IMR-90 (cell line): ENCODE measurements around the gene LCA5L. TPM values are rescaled to one million over a fixed set of nuclear protein-coding genes. Genes with fewer than 3 reads are reported as not detected.

Source experiments
- ATAC-seq: fragments of 200-7000 bp; cut with Tn5 transposase; 2 replicates; pipeline ENCODE4 v1.9.1; 2020; ENCODE audit warnings: low read depth, mild to moderate bottlenecking, moderate library complexity
- BruUV-seq: library from RNA; stranded (reverse); fragments of 400-500 nt; replicated peaks from 2 replicates; lab custom pipeline; 2021; lab: Mats Ljungman, UMichigan
- CTCF ChIA-PET: fragments of 300-600 bp; formaldehyde crosslinking; extraction: SDS; loops from one replicate; lab custom pipeline; 2021; ENCODE audit warnings: antibody characterized with exemption; lab: Yijun Ruan, JAX
- POLR2A ChIA-PET: fragments of 300-600 bp; sonication (Branson Sonifier 250); formaldehyde crosslinking; loops from one replicate; lab custom pipeline; 2022; ENCODE audit warnings: antibody characterized with exemption; ENCODE audit not compliant: unreplicated experiment; lab: Charles Lee
- DNase-seq: peaks from one replicate; pipeline ENCODE4 v3.0.0; 2013
- H2AFZ ChIP-seq: replicated peaks from 2 replicates; pipeline ENCODE3; 2013; ENCODE audit warnings: low read length, mild to moderate bottlenecking; ENCODE audit not compliant: poor library complexity
- H2AK5ac ChIP-seq: 2 replicates; pipeline ENCODE4 v1.6.1; 2013; ENCODE audit warnings: low read depth, low read length, inconsistent platforms
- H2AK9ac ChIP-seq: replicated peaks from 2 replicates; pipeline ENCODE3; 2013; ENCODE audit warnings: mild to moderate bottlenecking, low read depth, low read length, moderate library complexity; ENCODE audit not compliant: poor library complexity
- H2BK120ac ChIP-seq: 2 replicates; pipeline ENCODE4 v1.6.1; 2013; ENCODE audit warnings: low read depth, low read length, inconsistent platforms
- H2BK15ac ChIP-seq: 3 replicates; pipeline ENCODE4 v1.6.1; 2013; ENCODE audit warnings: low read depth, low read length, inconsistent platforms
- H2BK20ac ChIP-seq: 2 replicates; pipeline ENCODE4 v1.6.1; 2013; ENCODE audit warnings: low read depth, mild to moderate bottlenecking, inconsistent platforms, low read length, moderate library complexity
- H2BK5ac ChIP-seq: 2 replicates; pipeline ENCODE4 v1.6.1; 2013; ENCODE audit warnings: mild to moderate bottlenecking, low read depth, low read length, inconsistent platforms; ENCODE audit not compliant: poor library complexity, severe bottlenecking
- H3K14ac ChIP-seq: replicated peaks from 2 replicates; pipeline ENCODE4 v1.6.1; 2013; ENCODE audit warnings: low read depth, low read length, inconsistent platforms
- H3K18ac ChIP-seq: 2 replicates; pipeline ENCODE4 v1.6.1; 2013; ENCODE audit warnings: low read depth, low read length, control low read depth
- H3K23ac ChIP-seq: 2 replicates; pipeline ENCODE4 v1.6.1; 2013; ENCODE audit warnings: low read depth, low read length, inconsistent platforms
- H3K27ac ChIP-seq: 2 replicates; pipeline ENCODE4 v1.5.1; 2013; ENCODE audit warnings: mild to moderate bottlenecking, control low read depth, low read length; ENCODE audit not compliant: insufficient read depth
- H3K27me3 ChIP-seq: 2 replicates; pipeline ENCODE4 v1.6.1; 2013; ENCODE audit warnings: low read length; ENCODE audit not compliant: control insufficient read depth, insufficient read depth
- H3K36me3 ChIP-seq: 2 replicates; pipeline ENCODE4 v1.6.1; 2013; ENCODE audit warnings: low read length, mixed read lengths; ENCODE audit not compliant: control insufficient read depth, insufficient read depth
- H3K4ac ChIP-seq: 2 replicates; pipeline ENCODE4 v1.6.1; 2013; ENCODE audit warnings: low read depth, low read length, inconsistent platforms
- H3K4me1 ChIP-seq: 2 replicates; pipeline ENCODE4 v1.6.1; 2013; ENCODE audit warnings: low read length, mixed read lengths; ENCODE audit not compliant: control insufficient read depth, insufficient read depth
- H3K4me2 ChIP-seq: 2 replicates; pipeline ENCODE4 v1.6.1; 2013; ENCODE audit warnings: low read depth, mild to moderate bottlenecking, control low read depth, low read length, moderate library complexity
- H3K4me3 ChIP-seq: 2 replicates; pipeline ENCODE4 v1.5.1; 2013; ENCODE audit warnings: low read depth, mild to moderate bottlenecking, control low read depth, low read length, moderate library complexity; ENCODE audit not compliant: insufficient read depth
- H3K56ac ChIP-seq: 2 replicates; pipeline ENCODE4 v1.6.1; 2013; ENCODE audit warnings: low read length, inconsistent platforms; ENCODE audit not compliant: insufficient read depth; ENCODE audit errors: extremely low read depth
- H3K79me1 ChIP-seq, 2 experiments: 2 replicates each; pipeline ENCODE4 v1.6.1; 2013; ENCODE audit warnings: low read length in 2 of 2, inconsistent platforms in 1 of 2, low read depth in 1 of 2
- H3K9ac ChIP-seq: 2 replicates; pipeline ENCODE4 v1.6.1; 2013; ENCODE audit warnings: low read depth, low read length, control low read depth
- H3K9me1 ChIP-seq: 2 replicates; pipeline ENCODE4 v1.6.1; 2013; ENCODE audit warnings: low read length, inconsistent platforms; ENCODE audit not compliant: insufficient read depth
- H3K9me3 ChIP-seq: 2 replicates; pipeline ENCODE4 v1.6.1; 2013; ENCODE audit warnings: low read length; ENCODE audit not compliant: control insufficient read depth, insufficient read depth
- H4K20me1 ChIP-seq: 2 replicates; pipeline ENCODE4 v1.6.1; 2013; ENCODE audit warnings: low read length, inconsistent platforms; ENCODE audit not compliant: insufficient read depth
- H4K5ac ChIP-seq: 2 replicates; pipeline ENCODE4 v1.6.1; 2013; ENCODE audit warnings: mild to moderate bottlenecking, low read depth, low read length, control low read depth
- H4K8ac ChIP-seq, 2 experiments: 2 replicates each; pipeline ENCODE4 v1.6.1; 2013; ENCODE audit warnings: low read depth in 2 of 2, low read length in 2 of 2, control low read depth in 1 of 2, inconsistent platforms in 1 of 2
- H4K91ac ChIP-seq: 2 replicates; pipeline ENCODE4 v1.6.1; 2013; ENCODE audit warnings: low read depth, low read length, inconsistent platforms; ENCODE audit not compliant: insufficient read depth
- BHLHE40 ChIP-seq: fragments of 150-350 bp; IDR thresholded peaks from 2 replicates; pipeline ENCODE4 v1.6.1; 2016; ENCODE audit warnings: mild to moderate bottlenecking, low read depth, low read length
- CEBPB ChIP-seq: IDR thresholded peaks from 2 replicates; pipeline ENCODE4 v1.6.1; 2012; ENCODE audit warnings: low read depth, low read length, improper control_type of control experiment
- CHD1 ChIP-seq: IDR thresholded peaks from 2 replicates; pipeline ENCODE4 v1.6.1; 2012; ENCODE audit warnings: low read depth, low read length, improper control_type of control experiment
- ELK1 ChIP-seq: fragments of 150-350 bp; IDR thresholded peaks from 2 replicates; pipeline ENCODE4 v1.6.1; 2016; ENCODE audit warnings: low read depth, mild to moderate bottlenecking, low read length, moderate library complexity, borderline replicate concordance
- FOS ChIP-seq: fragments of 150-350 bp; IDR thresholded peaks from 2 replicates; pipeline ENCODE4 v1.6.1; 2016; ENCODE audit warnings: low read depth, low read length
- MAFK ChIP-seq: IDR thresholded peaks from 2 replicates; pipeline ENCODE4 v1.6.1; 2012; ENCODE audit warnings: low read depth, low read length, improper control_type of control experiment
- MAZ ChIP-seq: IDR thresholded peaks from 2 replicates; pipeline ENCODE4 v1.6.1; 2012; ENCODE audit warnings: low read depth, mild to moderate bottlenecking, low read length, improper control_type of control experiment, moderate library complexity, borderline replicate concordance
- MXI1 ChIP-seq: IDR thresholded peaks from 2 replicates; pipeline ENCODE4 v1.6.1; 2012; ENCODE audit warnings: low read depth, mild to moderate bottlenecking, low read length, moderate library complexity, borderline replicate concordance
- NFE2L2 ChIP-seq: fragments of 150-350 bp; IDR thresholded peaks from 2 replicates; pipeline ENCODE4 v1.6.1; 2016; ENCODE audit warnings: low read depth, mild to moderate bottlenecking, low read length
- POLR2A ChIP-seq: IDR thresholded peaks from 2 replicates; pipeline ENCODE4 v1.6.1; 2012; ENCODE audit warnings: mild to moderate bottlenecking, low read depth, low read length
- RAD21 ChIP-seq: IDR thresholded peaks from 2 replicates; pipeline ENCODE4 v1.6.1; 2012; ENCODE audit warnings: low read length, improper control_type of control experiment
- RCOR1 ChIP-seq: IDR thresholded peaks from 2 replicates; pipeline ENCODE4 v1.6.1; 2012; ENCODE audit warnings: mild to moderate bottlenecking, low read length, improper control_type of control experiment; ENCODE audit not compliant: insufficient replicate concordance
- RFX5 ChIP-seq: IDR thresholded peaks from 2 replicates; pipeline ENCODE4 v1.8.0; 2012; ENCODE audit warnings: low read depth, mild to moderate bottlenecking, low read length, moderate library complexity
- SMC3 ChIP-seq: fragments of 150-350 bp; IDR thresholded peaks from 2 replicates; pipeline ENCODE4 v1.6.1; 2016; ENCODE audit warnings: low read depth, mild to moderate bottlenecking, antibody characterized with exemption, low read length, moderate library complexity
- WGBS, 2 experiments: methylation state at CpG; one replicate each; pipeline versions ENCODE4 v1.1.5 to v1.1.7; 2013; ENCODE audit warnings: missing lambda C conversion rate in 2 of 2; ENCODE audit not compliant: insufficient read length in 1 of 2; ENCODE audit errors: extremely low coverage in 2 of 2; 5-methylcytosine and 5-hydroxymethylcytosine counted together
- dilution Hi-C: fragments of 300-500 bp; cut with HindIII; formaldehyde crosslinking; loops from one replicate; pipeline ENCODE4 v1.14.3; 2018; ENCODE audit warnings: low sequenced_read_pairs; ENCODE audit not compliant: unreplicated experiment
- in situ Hi-C: fragments of 300-500 bp; cut with MboI; formaldehyde crosslinking; loops from 3 replicates; pipeline ENCODE4 v1.14.3; 2019; ENCODE audit warnings: low sequenced_read_pairs, inconsistent platforms, mixed read lengths
- intact Hi-C: fragments of 100-400 bp; cut with micrococcal nuclease; formaldehyde crosslinking; loops from 2 replicates; pipeline ENCODE4 v1.10.0; 2022
- polyA plus RNA-seq, 3 experiments: library from polyadenylated mRNA; depleted of rRNA; stranded (reverse); fragments of >200 nt; gene quantifications; 2 replicates each; pipeline ENCODE4 v1.2.3, GENCODE V29; 2012; ENCODE audit warnings: low replicate concordance in 1 of 3
- total RNA-seq: library from RNA; depleted of rRNA; stranded (reverse); fragments of >200 nt; gene quantifications from 2 replicates; pipeline ENCODE4 v1.2.3, GENCODE V29; 2012
- TF ChIP-seq, protein P1 (sequence below): fragments of 150-350 bp; IDR thresholded peaks from 2 replicates; pipeline ENCODE4 v1.6.1; 2017; ENCODE audit warnings: mild to moderate bottlenecking, antibody characterized with exemption, low read length, low read depth
- TF ChIP-seq, protein P2 (sequence below): conservative IDR thresholded peaks from 2 replicates; pipeline ENCODE4 v1.5.1; 2012; ENCODE audit warnings: mild to moderate bottlenecking, low read depth, low read length, improper control_type of control experiment

Gene LCA5L
- total and polyA plus RNA-seq, 2 of the 4 experiments (the other 2 are of a cell fraction), result 0.18 to 0.26 TPM

DNA sequence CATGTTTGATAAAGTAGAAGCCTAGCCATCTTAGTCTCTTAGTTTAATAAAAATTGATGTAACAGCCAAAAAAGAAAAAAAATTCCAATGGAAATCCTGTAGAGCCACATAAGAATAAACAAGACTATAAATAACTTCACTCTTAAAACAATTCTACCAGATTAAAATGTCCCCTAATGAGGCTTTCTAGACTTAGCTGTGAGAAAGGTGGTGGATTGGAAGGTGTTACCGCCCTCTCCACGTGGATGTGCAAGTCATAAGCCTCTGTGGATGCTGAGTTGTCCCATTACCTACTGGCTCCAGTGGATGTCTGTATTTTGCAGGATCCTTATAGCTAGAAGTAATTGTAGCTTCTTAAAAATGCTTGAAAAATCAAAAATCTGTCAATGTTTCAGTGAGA lies 14.6 kb downstream of the LCA5L start:
- Histone ChIP-seq H3K27ac (no peak overlapping the region), H3K23ac (0 out of 2 replicates have a peak overlapping the region, but pooled peaks have one; percentile 68), H2BK5ac (no peak overlapping the region), H3K4me2 (no peak overlapping the region; the same call in 1 of the 2 replicates), H3K56ac (no peak overlapping the region), H2AK5ac (no peak overlapping the region), H3K4me3 (no peak overlapping the region), H4K91ac (no peak overlapping the region), H3K18ac (no peak overlapping the region), H3K27me3 (no peaks in the 10 kb centered on the region), H2AFZ (no peak overlapping the region), H2BK20ac (no peak overlapping the region), H4K20me1 (no peaks in the 10 kb centered on the region), H3K9me3 (no peaks in the 10 kb centered on the region), H3K4ac (no peak overlapping the region), H3K36me3 (no peaks in the 10 kb centered on the region), H4K8ac (no peak overlapping the region), H3K14ac (0 out of 2 replicates have a peak overlapping the region, but pooled peaks have one; percentile 52), H2BK15ac (no peak overlapping the region), H2BK120ac (no peak overlapping the region), H3K9ac (no peak overlapping the region), H3K4me1 (peaks cover 6% of the 10 kb centered on the region; the same call in 1 of the 2 replicates), H3K79me1 (no peaks in the 10 kb centered on the region), H2AK9ac (no peak overlapping the region), H4K5ac (no peak overlapping the region), H3K9me1 (peaks cover 3% of the 10 kb centered on the region; the same call in 1 of the 2 replicates)
- intact Hi-C loops (no loop called here), in situ Hi-C loops (no loop called here), dilution Hi-C loops (no loop called here)
- TF ChIP-seq, protein P1, sequence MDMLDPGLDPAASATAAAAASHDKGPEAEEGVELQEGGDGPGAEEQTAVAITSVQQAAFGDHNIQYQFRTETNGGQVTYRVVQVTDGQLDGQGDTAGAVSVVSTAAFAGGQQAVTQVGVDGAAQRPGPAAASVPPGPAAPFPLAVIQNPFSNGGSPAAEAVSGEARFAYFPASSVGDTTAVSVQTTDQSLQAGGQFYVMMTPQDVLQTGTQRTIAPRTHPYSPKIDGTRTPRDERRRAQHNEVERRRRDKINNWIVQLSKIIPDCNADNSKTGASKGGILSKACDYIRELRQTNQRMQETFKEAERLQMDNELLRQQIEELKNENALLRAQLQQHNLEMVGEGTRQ, result no peak
- TF ChIP-seq RAD21 (no peak), NFE2L2 (no peak), MAFK (no peak), SMC3 (no peak), FOS (no peak), POLR2A (no peak), RCOR1 (no peak), ELK1 (no peak), MXI1 (no peak), CEBPB (no peak), CHD1 (no peak), MAZ (no peak), BHLHE40 (no peak), RFX5 (no peak)
- TF ChIP-seq, protein P2, sequence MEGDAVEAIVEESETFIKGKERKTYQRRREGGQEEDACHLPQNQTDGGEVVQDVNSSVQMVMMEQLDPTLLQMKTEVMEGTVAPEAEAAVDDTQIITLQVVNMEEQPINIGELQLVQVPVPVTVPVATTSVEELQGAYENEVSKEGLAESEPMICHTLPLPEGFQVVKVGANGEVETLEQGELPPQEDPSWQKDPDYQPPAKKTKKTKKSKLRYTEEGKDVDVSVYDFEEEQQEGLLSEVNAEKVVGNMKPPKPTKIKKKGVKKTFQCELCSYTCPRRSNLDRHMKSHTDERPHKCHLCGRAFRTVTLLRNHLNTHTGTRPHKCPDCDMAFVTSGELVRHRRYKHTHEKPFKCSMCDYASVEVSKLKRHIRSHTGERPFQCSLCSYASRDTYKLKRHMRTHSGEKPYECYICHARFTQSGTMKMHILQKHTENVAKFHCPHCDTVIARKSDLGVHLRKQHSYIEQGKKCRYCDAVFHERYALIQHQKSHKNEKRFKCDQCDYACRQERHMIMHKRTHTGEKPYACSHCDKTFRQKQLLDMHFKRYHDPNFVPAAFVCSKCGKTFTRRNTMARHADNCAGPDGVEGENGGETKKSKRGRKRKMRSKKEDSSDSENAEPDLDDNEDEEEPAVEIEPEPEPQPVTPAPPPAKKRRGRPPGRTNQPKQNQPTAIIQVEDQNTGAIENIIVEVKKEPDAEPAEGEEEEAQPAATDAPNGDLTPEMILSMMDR, result no peak
- ChIA-PET POLR2A (no interaction called here), CTCF (interaction anchor here (0.6 to 0.7 kb wide), 2 partner anchors 41 to 1116 kb away, joined by 3 read pairs; no protein-coding TSS in a partner anchor)
- BruUV-seq, result no TSS peak
- DNase-seq (no peak), ATAC-seq (peak; percentile 24; the same call in 1 of the 2 replicates)
- no CpG with 5 or more reads among the region's 2 CpGs for WGBS, 2 experiments
